Endothelial cell of umbilical vein (primary cell): Measurements from ENCODE around the gene SIPA1L3. TPM values are rescaled to one million over a fixed set of nuclear protein-coding genes. Genes with fewer than 3 reads are reported as not detected.

ENCODE experiments used
- BruUV-seq: library from RNA; stranded (reverse); fragments of 400-500 nt; replicated peaks from 2 replicates; lab custom pipeline; 2021; lab: Mats Ljungman, UMichigan
- CTCF ChIA-PET: fragments of 300-600, 350-600 bp; sonication (Branson Sonifier 250); formaldehyde crosslinking; loops from one replicate; lab custom pipeline; 2021; ENCODE audit warnings: antibody characterized with exemption, inconsistent platforms; lab: Charles Lee
- POLR2A ChIA-PET: fragments of 300-600, 350-600 bp; sonication (Branson Sonifier 250); formaldehyde crosslinking; loops from one replicate; lab custom pipeline; 2021; ENCODE audit warnings: antibody characterized with exemption, inconsistent platforms; lab: Charles Lee
- DNase-seq: peaks from one replicate; pipeline ENCODE4 v3.0.0-alpha.2; 2011; ENCODE audit warnings: low read depth, low spot score
- FAIRE-seq: peaks from 2 replicates; lab custom pipeline; 2011; peaks lifted over from hg19 to GRCh38; lab: Jason Lieb, UNC
- H2AFZ ChIP-seq: 2 replicates; pipeline ENCODE4 v1.6.0; 2012; ENCODE audit warnings: low read depth, low read length, control low read depth, inconsistent platforms
- H3K27ac ChIP-seq: 2 replicates; pipeline ENCODE4 v1.5.1; 2011; ENCODE audit warnings: low read depth, mild to moderate bottlenecking, control low read depth, low read length, moderate library complexity; ENCODE audit not compliant: insufficient read depth
- H3K27me3 ChIP-seq, 2 experiments: 2 replicates each; pipeline versions ENCODE4 v1.6.0 to v1.6.1; 2011; ENCODE audit warnings: low read length in 2 of 2, mixed read lengths in 1 of 2; ENCODE audit not compliant: control insufficient read depth in 2 of 2, insufficient read depth in 2 of 2
- H3K36me3 ChIP-seq, 2 experiments: 2 replicates in 1 of 2; 3 replicates in 1 of 2; pipeline ENCODE4 v1.5.1; 2011; ENCODE audit warnings: low read length in 2 of 2, mild to moderate bottlenecking in 1 of 2, moderate library complexity in 1 of 2; ENCODE audit not compliant: control insufficient read depth in 2 of 2, insufficient read depth in 2 of 2; ENCODE audit errors: extremely low read depth in 1 of 2
- H3K4me1 ChIP-seq: 3 replicates; pipeline ENCODE4 v1.5.1; 2011; ENCODE audit warnings: mild to moderate bottlenecking, low read length; ENCODE audit not compliant: control insufficient read depth, insufficient read depth; ENCODE audit errors: extremely low read depth
- H3K4me2 ChIP-seq: 2 replicates; pipeline ENCODE4 v1.6.1; 2011; ENCODE audit warnings: low read length, control low read depth, mixed read lengths; ENCODE audit not compliant: insufficient read depth
- H3K4me3 ChIP-seq, 3 experiments: fragments of 200-600 bp in 1 of 3; sonication (generic), shearing (Covaris generic) in 1 of 3; replicated peaks in 1 of 3; 2 replicates each; pipeline ENCODE4 v1.5.1; 2011 to 2016; ENCODE audit warnings: control low read depth in 3 of 3, low read length in 3 of 3, mild to moderate bottlenecking in 2 of 3, inconsistent platforms in 1 of 3, low read depth in 1 of 3, moderate library complexity in 1 of 3; ENCODE audit not compliant: insufficient read depth in 1 of 3
- H3K79me2 ChIP-seq: 2 replicates; pipeline ENCODE4 v1.6.0; 2012; ENCODE audit warnings: low read length, inconsistent platforms; ENCODE audit not compliant: control insufficient read depth, insufficient read depth
- H3K9ac ChIP-seq: replicated peaks from 2 replicates; pipeline ENCODE3; 2011; ENCODE audit warnings: low read length, control low read depth; ENCODE audit not compliant: insufficient read depth; ENCODE audit errors: extremely low read depth
- H3K9me1 ChIP-seq: replicated peaks from 3 replicates; pipeline ENCODE4 v1.6.0; 2011; ENCODE audit warnings: mild to moderate bottlenecking, low read length; ENCODE audit not compliant: control insufficient read depth, insufficient read depth; ENCODE audit errors: extremely low read depth
- H3K9me3 ChIP-seq: replicated peaks from 2 replicates; pipeline ENCODE4 v1.5.1; 2012; ENCODE audit warnings: low read length, inconsistent platforms; ENCODE audit not compliant: control insufficient read depth, insufficient read depth
- H4K20me1 ChIP-seq: replicated peaks from 2 replicates; pipeline ENCODE3; 2011; ENCODE audit warnings: mild to moderate bottlenecking, low read length; ENCODE audit not compliant: control insufficient read depth, insufficient read depth; ENCODE audit errors: extremely low read depth
- CTCF ChIP-seq, 2 donors: IDR thresholded peaks; 1 replicate in 1 of 2; 2 replicates in 1 of 2; pipeline ENCODE4 v1.5.1; 2011; ENCODE audit warnings: low read length in 2 of 2, mild to moderate bottlenecking in 2 of 2, moderate library complexity in 2 of 2, control low read depth in 1 of 2, inconsistent platforms in 1 of 2, low read depth in 1 of 2; ENCODE audit not compliant: insufficient read depth in 1 of 2; ENCODE audit errors: extremely low read depth in 1 of 2
- EZH2 ChIP-seq: IDR thresholded peaks from 2 replicates; pipeline ENCODE4 v1.6.1; 2012; ENCODE audit warnings: borderline replicate concordance, low read depth, mild to moderate bottlenecking, moderate library complexity, low read length, inconsistent platforms; ENCODE audit not compliant: severe bottlenecking
- FOS ChIP-seq: IDR thresholded peaks from 2 replicates; pipeline ENCODE4 v1.6.1; 2011; ENCODE audit warnings: mild to moderate bottlenecking, low read length, moderate library complexity, borderline replicate concordance; ENCODE audit not compliant: insufficient read depth
- GATA2 ChIP-seq: IDR thresholded peaks from 2 replicates; pipeline ENCODE4 v1.7.0; 2011; ENCODE audit warnings: low read depth, mild to moderate bottlenecking, moderate library complexity, mixed read lengths, low read length; ENCODE audit not compliant: insufficient read length, insufficient read depth
- JUN ChIP-seq: IDR thresholded peaks from 2 replicates; pipeline ENCODE4 v1.6.1; 2011; ENCODE audit warnings: borderline replicate concordance, low read depth; ENCODE audit not compliant: insufficient read length, insufficient read depth
- MAX ChIP-seq: IDR thresholded peaks from 2 replicates; pipeline ENCODE4 v1.6.1; 2011; ENCODE audit not compliant: insufficient read depth, insufficient read length
- MYC ChIP-seq: IDR thresholded peaks from one replicate; pipeline ENCODE4 v1.6.1; 2011; ENCODE audit warnings: mild to moderate bottlenecking, low read depth, low read length
- POLR2A ChIP-seq: IDR thresholded peaks from 2 replicates; pipeline ENCODE4 v1.6.1; 2012; ENCODE audit warnings: low read depth, mild to moderate bottlenecking, control low read depth, low read length
- POLR2AphosphoS5 ChIP-seq: IDR thresholded peaks from 2 replicates; pipeline ENCODE4 v1.6.1; 2012; ENCODE audit warnings: low read depth, mild to moderate bottlenecking, control low read depth, low read length, moderate library complexity; ENCODE audit not compliant: insufficient read depth
- dilution Hi-C: fragments of 300-500 bp; cut with MboI; formaldehyde crosslinking; loops from one replicate; pipeline ENCODE4 v1.15.0; 2019; ENCODE audit warnings: low sequenced_read_pairs; ENCODE audit not compliant: extremely low pct_ligation_motif_present
- intact Hi-C: fragments of 100-400 bp; cut with micrococcal nuclease; formaldehyde crosslinking; loops from one replicate; pipeline ENCODE4 v1.10.0; 2022
- polyA plus RNA-seq, 4 experiments: library from polyadenylated mRNA; depleted of rRNA in 3 of 4; stranded (reverse) in 3 of 4; unstranded in 1 of 4; fragments of >200 nt; gene quantifications; 2 replicates each; pipeline versions ENCODE4 v1.2.1 to v1.2.3, GENCODE V29; 2011 to 2012; ENCODE audit warnings: missing spikeins in 1 of 4
- total RNA-seq: library from RNA; stranded (reverse); gene quantifications from 2 replicates; pipeline ENCODE4 v1.2.3, GENCODE V29; 2021

The SIPA1L3 gene
- total and polyA plus RNA-seq, 2 donors (not counting 3 experiments of a cell fraction or from before 2014, with no cell fraction given), result 14.2 to 47.2 TPM

- Histone ChIP-seq H3K4me1 (no peaks in the 10 kb centered on the region), H3K36me3 (peaks cover 0 to 33% of the 10 kb centered on the region in 2 experiments), H3K79me2 (no peaks in the 10 kb centered on the region), H3K4me2 (no peak overlapping the region), H3K9ac (no peak overlapping the region), H3K27me3 (no peaks in the 10 kb centered on the region), H4K20me1 (no peaks in the 10 kb centered on the region), H3K27ac (no peak overlapping the region), H3K4me3 (no peak overlapping the region), H3K9me1 (no peaks in the 10 kb centered on the region), H3K9me3 (no peaks in the 10 kb centered on the region), H2AFZ (no peak overlapping the region)
- dilution Hi-C loops (no loop called here), intact Hi-C loops (no loop called here)
- ChIA-PET POLR2A (no interaction called here), CTCF (interaction anchor here (1.0 kb wide), 1 partner anchor 19 kb away, joined by 3 read pairs; no protein-coding TSS in a partner anchor)
- DNase-seq (no peak), FAIRE-seq (no peak)
- TF ChIP-seq JUN (no peak), GATA2 (no peak), POLR2A (no peak), EZH2 (no peak), MYC (no peak), POLR2AphosphoS5 (no peak), MAX (no peak), CTCF (IDR thresholded peaks at IDR 0.05; ENCODE audit: extremely low read depth in 1 of 2, insufficient read depth in 1 of 2, low read depth in 1 of 2, low read length in 2 of 2) (no peak), FOS (no peak)
- BruUV-seq, result no TSS peak
These were observed 255.1 kb downstream of the SIPA1L3 start for GRCh38 chr19:38162094-38162493.
